Measurements from ENCODE around the gene KMT2A. TPM values are rescaled to one million over a fixed set of nuclear protein-coding genes. Genes with fewer than 3 reads are reported as not detected.

Gene KMT2A
- total RNA-seq, 1 experiment from 2014 or later, result 62.0 TPM

DNA sequence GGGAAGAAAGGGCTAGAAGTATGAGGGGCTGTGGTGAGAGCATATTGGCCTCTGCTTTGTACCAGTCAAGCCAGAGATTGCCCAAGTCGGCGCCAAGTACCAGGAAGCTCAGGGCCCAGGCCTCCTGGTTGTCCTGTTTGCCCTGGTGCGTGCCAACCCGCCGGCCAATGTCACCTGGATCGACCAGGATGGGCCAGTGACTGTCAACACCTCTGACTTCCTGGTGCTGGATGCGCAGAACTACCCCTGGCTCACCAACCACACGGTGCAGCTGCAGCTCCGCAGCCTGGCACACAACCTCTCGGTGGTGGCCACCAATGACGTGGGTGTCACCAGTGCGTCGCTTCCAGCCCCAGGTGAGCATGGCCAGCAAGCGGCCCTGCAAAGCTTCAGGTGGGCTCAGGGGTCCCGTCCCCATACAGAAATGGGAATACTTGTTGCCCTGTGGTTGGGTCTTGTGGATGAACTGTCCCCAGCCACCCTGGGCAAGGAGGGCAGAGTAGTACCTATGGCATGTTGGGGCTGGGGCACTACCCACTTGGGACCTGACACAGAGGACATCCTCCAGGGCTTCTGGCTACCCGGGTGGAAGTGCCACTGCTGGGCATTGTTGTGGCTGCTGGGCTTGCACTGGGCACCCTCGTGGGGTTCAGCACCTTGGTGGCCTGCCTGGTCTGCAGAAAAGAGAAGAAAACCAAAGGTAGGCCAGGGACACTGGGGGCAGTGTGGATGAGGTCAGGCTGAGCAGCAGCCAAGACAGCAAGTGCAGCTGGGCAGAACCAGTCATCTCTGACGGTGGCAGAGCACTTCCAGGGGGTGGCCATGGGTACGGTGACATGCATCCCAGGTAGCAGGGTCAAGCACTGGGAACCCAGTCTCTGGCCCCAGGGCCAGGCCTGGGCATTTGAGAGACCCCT, 96.8 kb downstream of the KMT2A start:
- H2AK5ac ChIP-seq (ENCODE audit: insufficient read length, low read length), result no peak overlapping the region
- Mint-ChIP-seq H3K36me3 (ENCODE audit: insufficient read depth in 1 of 3, low read depth in 3 of 3) (peaks cover 0 to 7% (median 0%) of the 10 kb centered on the region in 3 experiments; a peak in 5 of 7 replicates), H3K9me3 (no peaks in the 10 kb centered on the region), H3K27ac (no peak overlapping the region), H3K4me3 (peak overlapping the region in 1 of 2 experiments; percentile 86; a peak in 2 of 5 replicates), H3K4me1 (peaks cover 25 to 28% of the 10 kb centered on the region in 2 experiments), H3K27me3 (ENCODE audit: low read depth) (peaks cover 5% of the 10 kb centered on the region; the same call in 1 of the 2 replicates)
- H3K56ac ChIP-seq (ENCODE audit: insufficient read length, low read depth, low read length), result no peak overlapping the region
- no peak overlapping the region for H2BK120ac ChIP-seq (ENCODE audit: low read depth, low read length, poor library complexity, severe bottlenecking)
- peaks cover 10% of the 10 kb centered on the region for H3K23me2 ChIP-seq (ENCODE audit: insufficient read length, low read depth, low read length, poor library complexity, severe bottlenecking)
- no peaks in the 10 kb centered on the region for H4K20me1 ChIP-seq (ENCODE audit: control insufficient read depth, insufficient read depth, insufficient read length)
- H3K79me2 ChIP-seq (ENCODE audit: insufficient read depth, low read length), result no peaks in the 10 kb centered on the region
- H2BK20ac ChIP-seq (ENCODE audit: low read depth, low read length, poor library complexity, severe bottlenecking), result no peak overlapping the region
- no peaks in the 10 kb centered on the region for H3K9me3 ChIP-seq (ENCODE audit: control insufficient read depth, low read depth, low read length)
- no peak overlapping the region for H3K23ac ChIP-seq (ENCODE audit: insufficient read length, low read depth, low read length)
- TF ChIP-seq, protein P1, sequence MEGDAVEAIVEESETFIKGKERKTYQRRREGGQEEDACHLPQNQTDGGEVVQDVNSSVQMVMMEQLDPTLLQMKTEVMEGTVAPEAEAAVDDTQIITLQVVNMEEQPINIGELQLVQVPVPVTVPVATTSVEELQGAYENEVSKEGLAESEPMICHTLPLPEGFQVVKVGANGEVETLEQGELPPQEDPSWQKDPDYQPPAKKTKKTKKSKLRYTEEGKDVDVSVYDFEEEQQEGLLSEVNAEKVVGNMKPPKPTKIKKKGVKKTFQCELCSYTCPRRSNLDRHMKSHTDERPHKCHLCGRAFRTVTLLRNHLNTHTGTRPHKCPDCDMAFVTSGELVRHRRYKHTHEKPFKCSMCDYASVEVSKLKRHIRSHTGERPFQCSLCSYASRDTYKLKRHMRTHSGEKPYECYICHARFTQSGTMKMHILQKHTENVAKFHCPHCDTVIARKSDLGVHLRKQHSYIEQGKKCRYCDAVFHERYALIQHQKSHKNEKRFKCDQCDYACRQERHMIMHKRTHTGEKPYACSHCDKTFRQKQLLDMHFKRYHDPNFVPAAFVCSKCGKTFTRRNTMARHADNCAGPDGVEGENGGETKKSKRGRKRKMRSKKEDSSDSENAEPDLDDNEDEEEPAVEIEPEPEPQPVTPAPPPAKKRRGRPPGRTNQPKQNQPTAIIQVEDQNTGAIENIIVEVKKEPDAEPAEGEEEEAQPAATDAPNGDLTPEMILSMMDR (conservative IDR thresholded peaks at IDR 0.05), result no peak
- no peak overlapping the region for H3K9ac ChIP-seq (ENCODE audit: extremely low read depth, insufficient read length, low read length)
- no peak overlapping the region for H3K18ac ChIP-seq (ENCODE audit: insufficient read length, low read depth, low read length)
- no peak overlapping the region for H4K5ac ChIP-seq (ENCODE audit: insufficient read length, low read depth, low read length)
- H3K79me1 ChIP-seq (ENCODE audit: insufficient read depth, low read depth, low read length, poor library complexity, severe bottlenecking), result no peaks in the 10 kb centered on the region
- H3K27ac ChIP-seq (ENCODE audit: insufficient read length, low read depth, low read length), result no peak overlapping the region
- H3T11ph ChIP-seq (ENCODE audit: low read length), result no peak overlapping the region
- H2BK12ac ChIP-seq (ENCODE audit: insufficient read length, low read depth, low read length), result no peak overlapping the region
- no peak overlapping the region for H4K8ac ChIP-seq (replicated peaks; ENCODE audit: insufficient read length, low read depth, low read length)
- H3K14ac ChIP-seq (ENCODE audit: insufficient read depth, low read length), result no peak overlapping the region
- no peak overlapping the region for H4K91ac ChIP-seq (ENCODE audit: insufficient read length, low read depth, low read length)
- H2BK5ac ChIP-seq (ENCODE audit: insufficient read length, low read length), result no peak overlapping the region
- no peak overlapping the region for H2AFZ ChIP-seq (ENCODE audit: low read length)
- H3K4me2 ChIP-seq (ENCODE audit: insufficient read depth, insufficient read length, low read length), result no peak overlapping the region
- no peak for DNase-seq
- no CpG with 5 or more reads among the region's 19 CpGs for WGBS (ENCODE audit: extremely low coverage, insufficient read length, low lambda C conversion rate)
- H3K4me1 ChIP-seq (ENCODE audit: insufficient read depth, low read length), result no peaks in the 10 kb centered on the region; the same call in 1 of the 2 replicates
- no peak overlapping the region for H2BK15ac ChIP-seq (ENCODE audit: low read depth, low read length)
- H3K4ac ChIP-seq (ENCODE audit: low read depth, low read length), result no peak overlapping the region
- no peaks in the 10 kb centered on the region for H3K27me3 ChIP-seq (ENCODE audit: insufficient read depth, low read length)
